ENCODE results near the gene LHX4. TPM values are rescaled to one million over a fixed set of nuclear protein-coding genes. Genes with fewer than 3 reads are reported as not detected.

LHX4 gene
- total and polyA plus RNA-seq, 5 donors = 0.02 TPM; not detected in 4

DNA sequence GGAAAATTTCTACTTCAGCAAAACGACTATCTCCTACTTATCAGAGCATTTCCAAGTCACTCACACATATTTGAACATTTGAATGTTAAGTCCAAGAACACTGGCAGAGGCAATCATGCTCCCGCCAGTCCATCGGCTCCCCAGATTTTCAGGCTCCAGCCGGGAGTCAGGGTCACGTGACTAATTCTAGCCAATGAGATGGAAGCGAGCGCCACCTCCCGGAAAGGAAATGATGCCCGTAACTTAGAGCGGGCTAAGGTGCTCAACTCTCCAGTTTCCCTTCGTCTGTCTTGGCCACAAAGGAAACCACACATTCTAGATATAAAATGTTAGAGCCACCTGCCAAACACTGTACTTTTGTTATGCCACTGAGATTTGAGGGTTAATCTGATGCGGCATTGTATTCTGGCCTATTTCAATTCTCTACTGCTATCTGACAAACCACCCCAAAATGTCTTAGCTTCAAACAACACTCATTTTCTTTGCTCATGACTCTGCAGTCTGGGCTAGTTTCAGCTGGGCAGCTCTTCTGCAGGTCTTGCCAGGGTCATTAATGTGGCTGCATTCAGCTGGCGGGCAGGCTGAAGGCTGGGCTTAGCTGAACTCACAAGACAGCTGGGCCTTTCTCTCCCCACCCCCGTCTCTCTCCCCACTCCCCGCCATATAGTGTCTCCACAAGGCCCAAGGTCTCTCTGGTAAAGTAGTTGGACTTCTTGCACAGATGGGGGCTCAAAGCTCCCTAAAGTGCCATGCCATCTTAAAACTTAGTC, 16.5 kb upstream of the LHX4 start:
- Histone ChIP-seq H3K4me1 (ENCODE audit: control insufficient read depth, insufficient read depth, low read length) (no peaks in the 10 kb centered on the region), H3K9me3 (ENCODE audit: control insufficient read depth, low read length) (no peaks in the 10 kb centered on the region), H3K27ac (ENCODE audit: low read length) (no peak overlapping the region), H3K27me3 (ENCODE audit: control insufficient read depth, insufficient read depth) (no peaks in the 10 kb centered on the region), H3K4me3 (ENCODE audit: low read length) (no peak overlapping the region)
- DNase-seq (peak in 1 of 3 donors; percentile 67), ATAC-seq (no peak)
- intact Hi-C loops (cut with DNase I) = no loop called here
- 65% methylated on average over 15 of the region's 15 CpGs for WGBS

DNA sequence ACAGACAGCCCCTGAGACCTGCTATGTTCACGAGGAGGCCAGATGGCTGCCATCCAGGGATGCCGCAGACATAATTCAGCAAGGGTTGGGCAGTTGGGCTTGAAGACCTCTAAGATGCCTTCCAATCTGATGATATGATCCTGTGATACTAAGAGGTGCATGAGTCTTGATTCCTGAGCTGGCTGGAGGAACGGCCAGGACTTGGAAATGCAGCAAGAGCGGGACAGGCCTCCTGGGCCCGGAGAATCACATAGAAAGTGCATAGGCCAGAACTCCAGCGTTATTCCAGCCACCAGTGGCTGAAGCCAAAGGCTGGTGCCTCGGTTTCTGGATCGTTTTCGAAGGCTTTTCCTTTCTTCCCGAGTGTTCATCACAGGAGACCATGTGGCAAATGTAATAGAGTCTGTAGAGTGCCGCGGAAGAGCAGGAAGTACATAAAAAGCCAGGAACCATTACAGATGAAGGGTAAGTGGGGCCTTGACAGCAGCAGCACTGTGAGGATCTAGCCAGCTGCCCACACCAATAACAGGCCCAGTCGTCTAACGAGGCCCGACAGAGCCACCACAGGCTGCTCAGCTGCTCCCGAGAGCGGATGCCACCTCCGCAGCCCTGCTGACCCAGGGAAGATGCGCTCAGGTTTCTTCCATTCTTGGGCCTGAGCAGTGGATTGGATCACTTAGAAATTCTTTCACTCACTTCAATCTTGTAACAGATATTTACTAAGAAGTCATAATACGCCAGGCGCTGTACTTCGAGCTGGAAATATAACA, 14.0 kb upstream of the LHX4 start:
- Histone ChIP-seq H3K4me1 (ENCODE audit: control insufficient read depth, insufficient read depth, low read length) (no peaks in the 10 kb centered on the region), H3K27ac (ENCODE audit: low read length) (no peak overlapping the region), H3K9me3 (ENCODE audit: control insufficient read depth, low read length) (no peaks in the 10 kb centered on the region), H3K27me3 (ENCODE audit: control insufficient read depth, insufficient read depth) (no peaks in the 10 kb centered on the region), H3K4me3 (ENCODE audit: low read length) (no peak overlapping the region)
- DNase-seq (no peak), ATAC-seq (no peak)
- 88% methylated on average over 22 of the region's 22 CpGs for WGBS
- intact Hi-C loops (cut with DNase I) = no loop called here

DNA sequence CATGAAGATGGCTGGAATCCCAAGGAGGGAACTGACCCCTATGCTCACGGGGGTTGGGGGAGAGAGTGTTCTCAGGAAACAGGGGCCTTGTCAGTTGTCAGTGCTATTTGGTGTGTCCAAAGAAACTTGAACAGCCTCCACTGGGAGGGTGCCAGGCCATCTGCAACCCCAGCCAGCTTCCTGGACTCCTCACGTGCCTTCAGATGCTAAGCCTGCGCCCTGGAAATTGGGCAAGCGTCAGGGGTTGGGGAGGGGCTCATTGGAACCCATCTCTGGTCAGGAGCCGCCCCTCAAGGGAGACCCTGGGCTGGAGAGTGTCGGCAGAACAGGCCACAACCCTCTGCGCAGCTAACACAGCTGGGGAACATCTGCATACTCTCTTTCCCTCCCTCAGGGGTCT, 13.1 kb upstream of the LHX4 start:
- Histone ChIP-seq H3K27ac (ENCODE audit: low read length) (no peak overlapping the region), H3K4me3 (ENCODE audit: low read length) (no peak overlapping the region), H3K27me3 (ENCODE audit: control insufficient read depth, insufficient read depth) (no peaks in the 10 kb centered on the region), H3K9me3 (ENCODE audit: control insufficient read depth, low read length) (no peaks in the 10 kb centered on the region), H3K4me1 (ENCODE audit: control insufficient read depth, insufficient read depth, low read length) (no peaks in the 10 kb centered on the region)
- ATAC-seq = no peak
- DNase-seq = no peak
- 62% methylated on average over 7 of the region's 7 CpGs for WGBS
- intact Hi-C loops (cut with DNase I) = no loop called here

DNA sequence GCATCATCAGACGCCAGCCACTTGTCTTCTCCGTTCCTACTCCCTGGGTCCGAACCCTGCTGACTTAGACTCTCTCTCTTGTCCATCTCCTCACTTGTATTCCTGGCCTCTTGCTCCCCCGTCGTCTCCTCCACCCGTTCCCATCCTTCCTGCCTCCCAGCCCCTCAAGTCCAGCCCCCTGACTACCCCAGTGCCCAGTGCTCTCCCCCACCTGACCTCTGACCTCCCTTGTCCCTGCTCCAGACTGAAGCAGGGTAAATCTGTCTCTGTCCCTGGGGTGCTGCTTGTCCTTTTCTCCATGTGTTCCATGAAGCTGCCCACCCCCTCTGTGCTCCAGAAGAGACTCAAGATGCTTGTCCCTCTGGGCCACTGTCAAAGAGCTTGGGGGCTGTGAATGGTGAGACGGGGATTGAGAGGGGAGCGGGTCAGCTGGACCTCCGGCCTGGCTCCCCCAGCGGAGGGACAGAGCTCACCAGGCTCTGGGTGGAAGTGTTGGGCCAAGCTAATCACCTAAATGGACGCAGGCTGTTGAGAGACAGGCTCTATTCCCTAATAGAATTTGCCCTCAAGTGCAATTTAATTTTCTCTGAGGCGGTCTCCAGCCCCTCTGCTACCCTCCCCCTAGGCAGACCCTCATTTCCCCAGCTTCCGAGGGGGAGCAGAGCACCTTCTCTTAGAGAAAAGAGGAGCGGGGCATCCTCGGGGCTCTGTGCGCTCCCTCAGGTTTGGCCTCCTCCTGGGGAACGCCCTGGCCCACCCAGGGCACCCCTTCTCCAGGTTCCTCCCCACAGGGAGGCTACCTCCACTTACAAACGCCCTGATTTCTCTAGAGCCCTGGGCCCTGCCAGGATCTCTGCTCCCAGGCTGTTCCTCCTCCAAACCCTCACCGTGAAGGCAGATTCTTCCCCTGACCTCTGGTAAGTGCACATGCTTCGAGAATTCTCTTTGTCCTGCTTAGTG, 11.0 kb upstream of the LHX4 start:
- Histone ChIP-seq H3K9me3 (ENCODE audit: control insufficient read depth, low read length) (no peaks in the 10 kb centered on the region), H3K4me3 (ENCODE audit: low read length) (no peak overlapping the region), H3K27me3 (ENCODE audit: control insufficient read depth, insufficient read depth) (no peaks in the 10 kb centered on the region), H3K27ac (ENCODE audit: low read length) (no peak overlapping the region), H3K4me1 (ENCODE audit: control insufficient read depth, insufficient read depth, low read length) (no peaks in the 10 kb centered on the region)
- intact Hi-C loops (cut with DNase I) = no loop called here
- ATAC-seq (no peak), DNase-seq (no peak)
- 83% methylated on average over 20 of the region's 20 CpGs for WGBS

DNA sequence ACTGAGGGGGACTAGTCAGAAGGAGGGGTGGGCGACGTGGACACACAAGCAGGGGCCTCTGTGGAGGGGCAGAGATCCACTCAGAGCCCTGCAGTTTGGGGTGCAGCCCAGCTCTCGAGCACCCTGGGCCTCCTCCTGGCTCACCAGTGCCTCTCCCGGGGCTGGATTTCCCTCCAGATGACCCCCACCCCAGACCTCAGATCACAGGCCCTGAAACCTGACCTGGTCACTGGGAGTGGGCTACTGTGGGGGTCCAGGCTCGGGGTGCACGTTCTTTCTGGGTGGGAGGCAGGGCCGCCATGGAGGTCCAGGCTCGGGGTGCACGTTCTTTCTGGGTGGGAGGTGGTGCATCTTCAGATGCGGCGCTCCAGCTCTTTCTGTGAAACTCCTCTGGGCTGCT, 10.3 kb upstream of the LHX4 start:
- ATAC-seq (no peak), DNase-seq (no peak)
- Histone ChIP-seq H3K4me1 (ENCODE audit: control insufficient read depth, insufficient read depth, low read length) (no peaks in the 10 kb centered on the region), H3K27ac (ENCODE audit: low read length) (no peak overlapping the region), H3K4me3 (ENCODE audit: low read length) (no peak overlapping the region), H3K9me3 (ENCODE audit: control insufficient read depth, low read length) (no peaks in the 10 kb centered on the region), H3K27me3 (ENCODE audit: control insufficient read depth, insufficient read depth) (no peaks in the 10 kb centered on the region)
- 84% methylated on average over 11 of the region's 11 CpGs for WGBS
- intact Hi-C loops (cut with DNase I) = no loop called here

DNA sequence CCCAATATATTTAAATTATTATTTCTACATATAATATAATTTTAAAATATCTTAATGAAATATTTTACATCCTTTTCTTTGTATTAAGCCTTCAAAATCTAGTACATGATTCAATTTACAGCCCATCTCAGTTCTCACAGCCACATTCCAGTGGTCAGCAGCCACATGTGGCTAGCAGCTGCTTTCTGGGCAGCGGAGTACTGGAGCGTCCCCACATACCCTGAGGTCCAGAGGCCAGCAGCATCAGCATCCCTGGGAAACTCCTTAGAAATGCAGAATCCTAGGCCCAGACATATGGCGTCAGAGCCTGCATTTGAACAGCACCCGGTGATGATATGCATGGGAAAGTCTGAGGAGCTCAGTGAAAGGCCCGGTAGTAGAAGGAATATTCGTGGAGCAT, 8.6 kb upstream of the LHX4 start:
- no peaks in the 10 kb centered on the region for H3K4me1 ChIP-seq (ENCODE audit: control insufficient read depth, insufficient read depth, low read length)
- no peak for ATAC-seq
- no peak for DNase-seq
- H3K27ac ChIP-seq (ENCODE audit: low read length) = no peak overlapping the region
- no peak overlapping the region for H3K4me3 ChIP-seq (ENCODE audit: low read length)
- no peaks in the 10 kb centered on the region for H3K27me3 ChIP-seq (ENCODE audit: control insufficient read depth, insufficient read depth)
- no peaks in the 10 kb centered on the region for H3K9me3 ChIP-seq (ENCODE audit: control insufficient read depth, low read length)
- WGBS = 83% methylated on average over 6 of the region's 6 CpGs
- intact Hi-C loops (cut with DNase I) = no loop called here

DNA sequence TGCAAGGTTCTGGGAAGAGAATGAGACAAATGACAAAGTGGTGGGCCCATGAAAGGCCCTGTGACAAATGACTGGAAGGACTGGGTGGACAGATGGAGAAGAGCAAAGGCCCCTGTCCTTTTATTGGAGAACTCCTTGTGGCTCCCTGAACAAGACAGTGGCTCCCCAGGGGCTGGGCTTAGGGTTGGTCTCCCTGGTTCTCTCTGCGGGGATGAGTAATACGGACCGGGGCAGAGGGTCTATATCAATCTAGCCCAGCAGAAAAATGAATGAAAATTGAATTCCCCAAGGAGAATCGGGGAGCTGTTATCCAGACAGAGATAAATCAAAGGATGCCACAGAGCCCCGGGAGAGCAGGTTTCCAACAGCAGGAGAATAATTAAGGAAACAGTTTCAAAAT, 5.2 kb upstream of the LHX4 start:
- H3K4me1 ChIP-seq (ENCODE audit: control insufficient read depth, insufficient read depth, low read length) = peaks cover 3% of the 10 kb centered on the region
- no peak overlapping the region for H3K4me3 ChIP-seq (ENCODE audit: low read length)
- H3K27ac ChIP-seq (ENCODE audit: low read length) = no peak overlapping the region
- no peaks in the 10 kb centered on the region for H3K9me3 ChIP-seq (ENCODE audit: control insufficient read depth, low read length)
- H3K27me3 ChIP-seq (ENCODE audit: control insufficient read depth, insufficient read depth) = no peaks in the 10 kb centered on the region
- ATAC-seq (no peak), DNase-seq (no peak)
- WGBS = 49% methylated on average over 5 of the region's 5 CpGs
- intact Hi-C loops (cut with DNase I) = no loop called here

DNA sequence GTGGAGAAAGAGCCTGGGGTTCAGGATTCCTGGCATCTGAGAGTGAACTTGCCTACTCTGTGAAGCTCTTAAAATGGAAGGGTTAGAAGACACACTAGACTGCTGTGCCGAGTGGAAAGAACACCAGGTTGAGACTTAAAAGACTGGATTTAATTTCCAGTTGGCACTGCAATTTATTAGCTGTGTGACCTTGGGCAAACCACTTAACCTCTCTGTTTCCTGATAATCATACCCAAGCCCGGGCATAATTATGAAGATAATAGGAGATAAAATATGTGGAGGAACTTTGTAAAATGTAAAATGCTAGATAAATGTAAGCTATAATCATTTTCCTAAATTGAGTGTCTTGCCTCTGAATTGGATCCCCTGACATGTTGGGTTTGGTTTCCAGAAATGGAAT, 4.7 kb upstream of the LHX4 start:
- 62% methylated on average over 2 of the region's 2 CpGs for WGBS
- intact Hi-C loops (cut with DNase I) = no loop called here
- no peaks in the 10 kb centered on the region for H3K9me3 ChIP-seq (ENCODE audit: control insufficient read depth, low read length)
- peaks cover 3% of the 10 kb centered on the region for H3K4me1 ChIP-seq (ENCODE audit: control insufficient read depth, insufficient read depth, low read length)
- ATAC-seq = no peak
- H3K27ac ChIP-seq (ENCODE audit: low read length) = no peak overlapping the region
- H3K4me3 ChIP-seq (ENCODE audit: low read length) = no peak overlapping the region
- no peak for DNase-seq
- H3K27me3 ChIP-seq (ENCODE audit: control insufficient read depth, insufficient read depth) = no peaks in the 10 kb centered on the region

DNA sequence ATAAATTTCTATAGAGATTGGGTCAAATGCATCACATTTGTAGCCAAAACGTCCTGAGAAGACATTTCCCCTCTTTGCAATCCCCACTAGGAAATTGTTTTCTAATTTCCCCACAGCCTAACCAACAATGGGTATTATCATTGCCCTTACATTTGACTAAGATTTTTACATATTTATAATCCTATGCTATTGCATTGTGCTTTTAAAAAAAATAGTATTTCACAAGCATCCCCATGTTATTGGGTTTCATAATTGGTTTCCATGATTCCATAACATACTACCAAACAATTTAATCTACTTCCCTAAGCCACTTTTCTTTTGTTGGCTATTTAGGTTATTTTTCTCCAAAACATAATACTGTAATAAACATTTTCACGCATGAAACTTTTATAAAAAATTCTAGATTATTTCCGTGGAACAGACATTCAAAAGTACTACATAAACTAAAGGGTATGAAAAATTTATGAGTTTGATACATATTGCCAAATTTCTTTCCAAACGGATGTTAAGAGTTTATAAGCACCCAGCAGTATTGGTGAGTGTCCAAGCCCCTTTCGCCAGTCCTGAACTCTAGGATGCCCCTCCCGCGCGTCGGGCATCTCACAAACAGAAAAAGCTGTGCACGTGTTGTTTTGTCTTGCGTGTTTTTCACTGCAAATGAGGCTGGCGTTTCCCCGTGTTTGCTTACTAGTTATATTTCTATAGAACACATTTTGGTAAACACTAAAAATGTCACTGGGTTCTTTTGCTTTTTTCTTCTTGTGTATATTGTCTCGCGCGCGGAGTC, 2.0 kb upstream of the LHX4 start:
- Histone ChIP-seq H3K9me3 (ENCODE audit: control insufficient read depth, low read length) (no peaks in the 10 kb centered on the region), H3K27me3 (ENCODE audit: control insufficient read depth, insufficient read depth) (no peaks in the 10 kb centered on the region), H3K4me3 (ENCODE audit: low read length) (no peak overlapping the region), H3K4me1 (ENCODE audit: control insufficient read depth, insufficient read depth, low read length) (peaks cover 3% of the 10 kb centered on the region), H3K27ac (ENCODE audit: low read length) (no peak overlapping the region)
- no peak for DNase-seq
- intact Hi-C loops (cut with DNase I) = no loop called here
- 19% methylated on average over 17 of the region's 17 CpGs for WGBS
- ATAC-seq = no peak

DNA sequence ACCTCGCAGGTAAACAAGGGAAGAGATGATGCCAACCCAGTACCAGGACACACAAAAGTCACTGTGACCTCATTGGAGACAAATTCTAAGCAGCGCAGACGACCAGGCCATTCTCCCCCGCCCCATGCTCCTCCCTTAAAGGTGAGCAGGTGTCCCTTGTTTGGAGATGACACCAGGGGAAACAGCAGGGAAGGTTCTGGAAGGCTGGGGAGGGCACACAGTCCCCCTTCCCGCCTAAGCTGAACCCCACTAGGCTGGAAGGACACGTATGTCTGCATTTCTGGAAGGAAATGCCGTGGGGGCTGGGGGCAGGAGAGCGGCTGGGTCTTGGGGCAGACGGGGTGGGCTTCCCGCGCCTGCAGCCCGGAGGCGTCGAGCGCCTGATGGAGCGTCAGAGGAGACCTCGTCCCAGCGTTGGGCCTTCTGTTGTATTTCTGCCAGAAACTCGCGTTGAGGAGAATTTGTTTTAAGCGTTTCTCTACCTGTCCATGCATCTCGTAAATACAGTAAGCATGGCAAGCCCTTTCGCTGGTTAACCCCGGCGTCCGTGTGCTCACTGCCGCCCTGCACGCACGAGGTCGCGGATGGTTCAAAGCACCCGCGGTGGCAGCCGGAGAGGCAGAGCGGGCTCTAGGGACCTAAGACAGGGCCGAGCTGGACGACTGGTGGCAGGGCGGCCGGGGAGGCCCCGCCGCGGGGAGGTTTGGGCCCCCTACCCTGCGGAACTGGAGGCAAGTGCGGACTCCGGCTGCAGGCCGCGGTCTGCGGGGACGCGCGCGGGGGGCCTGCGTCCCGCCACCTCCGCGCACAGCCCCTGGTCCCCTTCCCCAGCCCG, 1.2 kb upstream of the LHX4 start:
- H3K4me1 ChIP-seq (ENCODE audit: control insufficient read depth, insufficient read depth, low read length) = peaks cover 3% of the 10 kb centered on the region
- WGBS = 4% methylated on average over 57 of the region's 57 CpGs

More for the DNA sequence above, 1.2 kb upstream of the LHX4 start:
- peak in 1 of 2 donors; percentile 7 for ATAC-seq
- no peaks in the 10 kb centered on the region for H3K27me3 ChIP-seq (ENCODE audit: control insufficient read depth, insufficient read depth)
- H3K9me3 ChIP-seq (ENCODE audit: control insufficient read depth, low read length) = no peaks in the 10 kb centered on the region
- no peak overlapping the region for H3K27ac ChIP-seq (ENCODE audit: low read length)
- intact Hi-C loops (cut with DNase I) = no loop called here
- peak in 1 of 3 donors; percentile 61 for DNase-seq
- peak overlapping the region; percentile 93 for H3K4me3 ChIP-seq (ENCODE audit: low read length)

Data from right cardiac atrium (tissue), 5 donors.